Lower leg skin (tissue), 3 donors: ENCODE data around the gene PECR.

Source experiments
- POLR2A ChIP-seq, 2 donors: fragments of 450-650 bp; IDR thresholded peaks; one replicate each; pipeline ENCODE4 v1.6.1; 2016 to 2017; ENCODE audit warnings: antibody characterized with exemption in 2 of 2, mild to moderate bottlenecking in 1 of 2, moderate library complexity in 1 of 2
- TF ChIP-seq, protein P1 (sequence below), 3 donors: fragments of 450-650 bp; IDR thresholded peaks; one replicate each; pipeline ENCODE4 v1.5.1; 2016; ENCODE audit warnings: antibody characterized with exemption in 3 of 3, mild to moderate bottlenecking in 3 of 3, moderate library complexity in 2 of 3

DNA sequence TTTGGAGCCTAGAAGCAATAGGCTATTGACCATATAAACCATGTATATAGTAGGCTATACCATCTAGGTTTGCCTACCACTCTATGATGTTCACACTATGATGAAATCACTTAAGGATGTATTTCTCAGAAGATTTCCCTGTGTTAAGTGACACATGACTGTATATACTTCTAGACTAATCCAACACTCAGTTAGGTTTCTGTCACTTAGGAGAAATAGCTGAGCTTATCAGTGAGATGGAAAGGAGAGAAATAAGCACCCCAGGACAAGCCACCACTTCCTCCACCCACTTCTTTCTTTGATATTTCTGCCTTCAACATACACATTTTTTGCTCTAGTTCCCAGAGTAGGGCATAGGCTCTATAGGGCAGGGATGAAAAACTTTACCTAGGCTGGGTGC lies 7.8 kb downstream of the PECR start:
- TF ChIP-seq, protein P1, sequence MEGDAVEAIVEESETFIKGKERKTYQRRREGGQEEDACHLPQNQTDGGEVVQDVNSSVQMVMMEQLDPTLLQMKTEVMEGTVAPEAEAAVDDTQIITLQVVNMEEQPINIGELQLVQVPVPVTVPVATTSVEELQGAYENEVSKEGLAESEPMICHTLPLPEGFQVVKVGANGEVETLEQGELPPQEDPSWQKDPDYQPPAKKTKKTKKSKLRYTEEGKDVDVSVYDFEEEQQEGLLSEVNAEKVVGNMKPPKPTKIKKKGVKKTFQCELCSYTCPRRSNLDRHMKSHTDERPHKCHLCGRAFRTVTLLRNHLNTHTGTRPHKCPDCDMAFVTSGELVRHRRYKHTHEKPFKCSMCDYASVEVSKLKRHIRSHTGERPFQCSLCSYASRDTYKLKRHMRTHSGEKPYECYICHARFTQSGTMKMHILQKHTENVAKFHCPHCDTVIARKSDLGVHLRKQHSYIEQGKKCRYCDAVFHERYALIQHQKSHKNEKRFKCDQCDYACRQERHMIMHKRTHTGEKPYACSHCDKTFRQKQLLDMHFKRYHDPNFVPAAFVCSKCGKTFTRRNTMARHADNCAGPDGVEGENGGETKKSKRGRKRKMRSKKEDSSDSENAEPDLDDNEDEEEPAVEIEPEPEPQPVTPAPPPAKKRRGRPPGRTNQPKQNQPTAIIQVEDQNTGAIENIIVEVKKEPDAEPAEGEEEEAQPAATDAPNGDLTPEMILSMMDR (IDR thresholded peaks at IDR 0.05) = no peak
- TF ChIP-seq POLR2A (IDR thresholded peaks at IDR 0.05) = no peak
